Measurements from ENCODE around the gene SLC35D1. TPM values are rescaled to one million over a fixed set of nuclear protein-coding genes. Genes with fewer than 3 reads are reported as not detected.

Gene SLC35D1
- total and polyA plus RNA-seq, 9 of the 15 experiments (the other 6 are each of a cell fraction or from before 2014, with no cell fraction given): 2.3 to 10.4 (median 6.4) TPM

- in situ Hi-C loops (cut with MboI) (no loop called here), intact Hi-C loops (cut with micrococcal nuclease) (no loop called here)
- Histone ChIP-seq H3K79me2 (ENCODE audit: control insufficient read depth, insufficient read depth, low read length) (no peaks in the 10 kb centered on the region), H3K4me3 (no peak overlapping the region), H3K27ac (ENCODE audit: extremely low read depth, low read depth, low read length) (no peak overlapping the region), H4K20me1 (replicated peaks; ENCODE audit: control insufficient read depth, insufficient read depth, low read length) (no peaks in the 10 kb centered on the region), H3K9ac (ENCODE audit: insufficient read depth in 1 of 2, low read depth in 2 of 2, low read length in 2 of 2) (no peak overlapping the region), H3K9me3 (replicated peaks; ENCODE audit: control insufficient read depth, insufficient read depth, low read depth, low read length) (no peaks in the 10 kb centered on the region), H3K9me1 (ENCODE audit: control insufficient read depth, insufficient read depth, low read length) (no peaks in the 10 kb centered on the region), H2AFZ (ENCODE audit: low read depth, low read length) (no peak overlapping the region), H3K27me3 (ENCODE audit: control insufficient read depth in 2 of 2, insufficient read depth in 2 of 2, low read length in 2 of 2) (no peaks in the 10 kb centered on the region), H3K36me3 (ENCODE audit: control insufficient read depth, insufficient read depth, low read length) (no peaks in the 10 kb centered on the region), H3K4me2 (ENCODE audit: insufficient read depth, low read length) (no peak overlapping the region), H3K4me1 (replicated peaks in 1 of 2; ENCODE audit: control insufficient read depth in 2 of 2, insufficient read depth in 2 of 2, low read length in 2 of 2) (no peaks in the 10 kb centered on the region; a peak in 1 of 5 replicates)
- peak; percentile 19 for FAIRE-seq
- ChIA-PET POLR2A (no interaction called here), CTCF (ENCODE audit: low intra/inter-chr PET ratio) (no interaction called here)
- 54% methylated on average over 1 of the region's 1 CpG for WGBS (ENCODE audit: insufficient coverage, low coverage, missing lambda C conversion rate)
- ATAC-seq: peak; percentile 47
- DNase-seq (ENCODE audit: extremely low read depth in 1 of 4, low spot score in 3 of 4): no peak
- BruUV-seq (replicated peaks): no TSS peak
- TF ChIP-seq ZNF830 (CRISPR knock-in tag; IDR thresholded peaks at IDR 0.05) (no peak), NR1H2 (CRISPR knock-in tag; IDR thresholded peaks at IDR 0.05) (no peak), GABPA (tag; conservative IDR thresholded peaks at IDR 0.05; ENCODE audit: low read depth) (no peak), BACH1 (tag; IDR thresholded peaks at IDR 0.05) (no peak), PRDM10 (IDR thresholded peaks at IDR 0.05; ENCODE audit: partially characterized antibody) (peak; percentile 27), GABPB2 (CRISPR knock-in tag; conservative IDR thresholded peaks at IDR 0.05) (no peak)
Measured at GRCh38 chr1:67077593-67077992, 23.6 kb upstream of the SLC35D1 start.
